Measurements from ENCODE around the gene RGS12.

RGS12 gene

DNA sequence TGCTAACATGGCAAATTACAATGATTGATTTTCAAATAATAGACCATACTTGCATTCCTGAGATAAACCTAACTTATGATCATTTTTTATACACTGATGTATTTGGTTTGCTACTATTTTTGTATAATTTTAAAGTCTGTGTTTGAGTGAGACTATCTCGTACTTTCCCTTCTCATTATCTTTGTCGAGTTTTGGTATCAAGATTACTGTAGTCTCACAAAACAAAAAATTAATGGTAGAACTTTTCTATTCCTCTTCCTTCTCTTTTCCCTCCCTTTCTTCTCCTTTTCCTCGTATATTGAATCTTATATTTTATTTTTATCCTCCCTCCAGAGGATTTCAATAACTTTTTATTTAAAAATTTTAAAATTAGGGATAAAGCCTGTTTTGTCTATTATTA lies 41.5 kb downstream of the RGS12 start:
- DNase-seq = no peak

DNA sequence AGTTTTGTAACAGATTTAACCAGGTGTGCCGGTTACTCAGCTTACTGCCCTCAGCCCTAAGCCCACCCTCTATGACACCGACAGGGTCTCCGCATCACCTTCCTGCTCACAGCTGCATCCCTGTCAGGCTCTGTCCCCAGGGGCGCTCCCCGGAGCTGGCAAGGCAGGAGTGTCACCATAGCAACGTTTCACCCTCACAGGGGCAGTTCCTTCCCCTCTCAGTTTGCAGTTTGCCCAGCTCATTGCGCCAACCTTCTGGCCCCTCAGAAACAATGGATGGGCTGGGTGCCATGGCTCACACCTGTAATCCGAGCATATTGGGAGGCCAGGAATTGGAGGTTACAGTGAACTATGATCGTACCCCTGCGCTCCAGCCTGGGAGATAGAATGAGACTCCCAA lies 42.6 kb downstream of the RGS12 start:
- DNase-seq = no peak

DNA sequence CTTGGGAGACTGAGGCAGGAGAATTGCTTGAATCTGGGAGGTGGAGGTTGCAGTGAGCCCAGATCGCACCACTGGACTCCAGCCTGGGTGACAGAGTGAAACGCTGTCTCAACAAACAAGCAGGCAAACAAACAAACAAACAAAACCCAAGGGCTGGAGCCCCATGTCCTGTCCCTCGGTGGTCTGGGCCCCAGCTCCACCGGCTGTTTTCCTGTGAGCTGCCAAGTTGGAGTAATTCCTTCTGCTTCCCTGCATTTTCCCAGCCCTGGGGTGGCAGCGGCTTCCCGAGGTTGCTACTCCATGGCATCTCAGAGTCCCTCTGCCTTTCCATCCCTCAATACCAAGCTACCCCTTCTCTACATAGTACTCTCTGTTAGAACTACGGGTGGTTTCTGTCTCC lies 43.2 kb downstream of the RGS12 start:
- no peak for DNase-seq

DNA sequence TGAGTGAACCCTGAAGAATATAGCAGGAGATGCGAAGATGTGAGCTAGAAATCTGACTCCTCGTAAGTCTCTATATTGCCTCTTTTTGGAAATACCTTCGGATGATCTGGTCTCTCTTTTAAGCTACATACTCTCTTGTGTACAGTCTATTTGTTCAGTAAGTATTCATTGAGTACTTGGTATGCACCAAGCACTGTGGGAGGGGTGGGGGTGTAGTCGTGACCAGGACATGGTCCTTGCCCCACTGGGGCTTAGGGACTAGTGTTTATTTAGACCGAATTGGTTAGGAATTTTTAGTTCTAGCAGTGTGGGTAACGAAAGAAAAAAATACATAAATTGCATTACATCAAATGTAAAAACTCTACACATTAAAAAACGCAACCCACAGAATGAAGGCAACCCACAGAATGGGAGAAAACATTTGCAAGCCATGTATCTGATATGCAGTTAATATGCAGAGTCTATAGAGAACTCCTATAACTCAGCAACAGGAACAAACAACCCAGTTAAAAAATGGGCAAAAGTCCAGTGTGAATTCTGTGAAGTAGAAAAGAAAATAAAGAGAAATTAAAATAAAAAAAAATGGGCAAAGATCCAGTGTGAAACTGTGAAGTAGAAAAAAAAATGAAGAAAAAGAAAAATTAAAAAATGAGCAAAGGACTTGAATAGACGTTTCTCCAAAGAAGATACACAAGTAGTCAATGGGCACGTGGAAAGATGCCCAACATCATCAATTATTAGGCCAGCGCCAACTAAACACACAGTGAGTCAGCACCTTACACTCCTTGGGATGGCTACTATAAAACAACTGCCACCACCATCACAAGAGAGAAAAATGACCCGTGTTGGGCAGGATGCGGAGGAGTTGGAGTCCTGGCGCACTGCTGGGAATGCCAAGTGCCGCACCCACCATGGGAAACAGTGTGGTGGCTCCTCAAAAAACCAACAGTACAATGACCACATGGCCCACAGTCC lies 43.8 kb downstream of the RGS12 start:
- no peak for DNase-seq

DNA sequence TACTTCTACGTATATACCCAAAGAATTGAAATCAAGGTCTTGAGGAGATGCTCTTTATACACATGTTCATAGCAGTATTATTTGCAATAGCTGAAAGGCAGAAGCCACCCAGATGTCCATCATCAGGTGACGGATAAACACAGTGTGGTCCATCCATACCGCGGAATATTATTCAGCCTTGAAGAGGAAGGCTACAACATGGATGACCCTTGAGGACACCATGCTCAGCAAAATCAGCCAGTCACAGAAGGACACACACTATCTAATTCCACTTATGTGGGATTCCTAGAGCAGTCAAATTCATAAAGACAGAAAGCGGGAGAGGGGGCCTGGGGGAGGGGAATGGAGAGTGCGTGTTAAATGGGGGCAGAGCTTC lies 44.5 kb downstream of the RGS12 start:
- no peak for DNase-seq

DNA sequence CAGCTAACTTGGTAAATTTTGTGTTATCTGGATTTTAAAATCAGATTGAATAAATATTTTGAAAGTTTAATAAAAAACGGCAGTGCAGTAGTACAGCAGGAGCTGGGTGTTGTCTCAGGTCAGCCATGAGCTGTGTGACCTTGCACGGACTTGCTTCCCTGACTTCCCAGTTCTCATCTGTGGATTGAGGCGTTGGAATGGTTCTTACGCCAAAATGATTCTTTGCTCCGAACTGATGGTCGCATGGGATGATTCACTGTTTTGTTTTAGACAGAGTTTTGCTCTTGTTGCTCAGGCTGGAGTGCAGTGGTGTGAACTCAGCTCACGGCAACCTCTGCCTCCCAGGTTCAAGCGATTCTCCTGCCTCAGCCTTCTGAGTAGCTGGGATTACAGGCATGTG lies 45.0 kb downstream of the RGS12 start:
- no peak for DNase-seq

DNA sequence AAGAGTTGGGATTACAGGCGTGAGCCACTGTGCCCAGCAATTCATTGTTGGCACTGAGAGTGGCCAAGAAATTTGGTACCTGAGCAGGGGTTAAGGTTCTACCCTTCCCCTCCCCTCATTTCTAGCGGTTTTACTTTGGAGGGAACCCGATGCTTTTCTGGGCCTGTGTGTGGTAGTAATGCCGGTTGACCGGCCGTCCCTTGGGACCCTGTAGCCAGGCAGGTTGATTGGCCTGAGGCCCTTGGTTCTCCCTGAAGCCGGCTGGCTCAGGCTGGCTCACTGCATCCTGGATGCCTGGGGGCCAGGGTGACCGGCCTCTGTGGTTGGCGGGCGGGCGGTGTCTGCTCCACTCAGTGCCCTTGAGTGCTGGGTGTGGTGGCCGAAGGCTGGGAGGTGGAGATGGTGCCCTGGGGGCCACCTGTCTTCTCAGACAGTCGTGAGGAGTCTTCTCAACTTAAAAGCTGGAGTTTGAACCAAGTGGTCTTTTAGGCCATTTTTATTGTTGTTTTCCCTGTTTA lies 45.6 kb downstream of the RGS12 start:
- DNase-seq = no peak

DNA sequence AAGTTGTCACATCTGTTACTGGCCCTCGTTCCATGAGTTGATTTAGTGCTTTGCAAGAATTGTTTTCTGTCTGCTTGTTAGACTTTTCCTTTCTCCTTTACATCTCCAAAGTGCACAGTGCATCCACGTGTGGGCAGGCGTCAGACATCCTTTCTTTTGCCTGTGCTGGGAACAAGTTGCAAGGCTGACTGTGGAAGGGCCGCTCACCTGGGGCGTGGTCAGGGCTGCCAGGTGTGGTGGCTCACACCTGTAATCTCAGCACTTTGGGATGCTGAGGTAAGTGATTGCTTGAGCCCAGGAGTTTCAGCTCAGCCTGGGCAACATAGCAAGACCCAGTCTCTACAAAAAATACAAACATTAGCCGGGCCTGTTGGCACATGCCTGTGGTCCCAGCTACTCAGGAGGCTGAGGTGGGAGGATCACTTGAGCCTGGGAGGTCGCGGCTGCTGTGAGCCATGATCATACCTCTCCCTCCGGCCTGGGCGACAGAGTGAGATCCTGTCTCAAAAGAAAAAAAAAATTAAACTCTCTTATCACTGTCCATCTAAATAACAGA lies 46.2 kb downstream of the RGS12 start:
- no peak for DNase-seq

DNA sequence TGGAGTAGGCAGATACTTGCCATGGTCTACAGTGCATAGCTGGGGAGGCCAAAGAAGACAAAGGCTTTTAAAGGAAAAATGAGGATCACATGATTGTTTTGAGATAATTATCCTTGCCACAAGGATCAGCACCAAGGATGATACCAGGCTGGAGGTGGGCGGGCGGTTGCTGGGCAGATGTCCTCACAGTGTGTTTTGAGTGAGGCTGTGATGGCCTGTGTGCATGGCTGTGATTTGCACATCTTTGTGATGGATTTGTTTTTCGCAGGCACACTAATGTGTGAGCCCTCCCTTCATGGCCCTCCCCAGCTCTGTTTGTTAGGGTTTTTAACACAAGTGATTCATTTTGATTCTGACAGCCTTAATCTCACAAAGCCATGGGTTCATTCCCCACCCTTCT lies 46.8 kb downstream of the RGS12 start:
- DNase-seq = no peak

DNA sequence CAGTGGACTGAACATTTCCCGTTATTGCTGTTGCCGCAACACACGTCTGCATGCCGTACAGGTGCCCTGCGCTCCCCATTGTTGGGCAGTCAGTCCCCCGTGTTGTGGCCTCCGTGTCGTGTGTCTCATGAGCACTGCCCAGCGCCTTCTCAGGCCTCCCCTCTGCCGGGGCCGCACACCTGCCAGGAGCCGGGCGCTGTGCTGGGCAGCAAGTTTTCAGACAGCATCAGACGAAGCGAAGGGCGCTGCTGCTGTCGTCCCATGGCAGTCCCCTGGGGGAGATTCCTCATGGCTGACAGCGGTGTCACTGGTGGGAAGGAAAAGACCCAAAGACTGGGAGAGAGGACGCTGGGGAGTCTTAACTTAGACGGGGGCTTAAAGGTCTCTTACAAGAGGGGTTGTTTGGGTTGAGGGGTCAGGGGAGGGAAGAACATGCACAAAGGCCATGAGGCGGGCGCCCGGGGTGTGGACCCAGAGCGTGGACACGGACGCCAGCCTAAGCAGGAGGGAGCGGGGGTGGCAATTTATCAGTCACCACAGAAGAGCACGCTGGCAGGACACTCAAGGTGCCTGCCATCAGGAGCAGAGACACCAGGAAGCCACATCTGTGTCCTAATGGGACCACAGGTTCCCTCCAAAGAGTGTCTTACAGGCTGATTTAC lies 47.3 kb downstream of the RGS12 start:
- no peak for DNase-seq

DNA sequence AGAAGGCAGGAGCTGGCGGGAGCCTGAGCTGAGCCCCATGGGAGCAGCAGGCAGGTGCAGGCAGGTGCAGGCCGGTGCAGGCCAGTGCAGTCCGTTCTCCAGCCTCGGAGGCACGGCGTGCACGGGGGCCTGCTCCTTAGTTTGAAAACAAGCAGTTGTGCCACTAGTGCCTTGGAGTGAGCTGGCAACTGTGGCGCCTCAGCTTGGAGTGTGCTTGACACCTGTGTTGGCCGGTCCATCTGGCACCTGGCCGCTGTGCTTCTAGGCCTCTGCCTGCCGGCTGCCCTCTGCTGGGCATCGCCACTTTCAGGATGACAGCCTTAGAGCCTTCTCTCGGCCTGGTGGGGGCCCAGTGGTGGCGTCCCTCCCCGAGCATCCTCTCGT lies 47.9 kb downstream of the RGS12 start:
- no peak for DNase-seq

DNA sequence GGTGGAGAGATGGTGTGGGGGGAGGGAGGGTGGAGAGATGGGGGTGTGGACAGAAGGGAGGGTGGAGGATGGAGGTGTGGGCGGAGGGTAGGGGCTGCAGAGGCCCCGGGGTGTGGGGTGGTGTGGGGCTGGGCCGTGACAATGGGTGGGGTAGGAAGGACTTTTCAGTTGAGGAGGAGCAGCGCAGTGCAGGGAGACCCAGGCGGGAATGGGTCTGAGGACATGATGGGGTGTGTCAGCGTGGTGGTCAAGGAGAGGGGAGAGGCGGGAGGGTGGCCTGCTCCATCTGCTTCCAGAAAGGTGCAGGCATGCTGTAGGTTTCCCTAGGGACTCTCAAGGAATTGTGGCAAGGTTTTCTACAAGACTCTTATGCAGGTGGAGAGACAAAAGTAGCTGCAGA lies 48.9 kb downstream of the RGS12 start:
- DNase-seq = no peak

DNA sequence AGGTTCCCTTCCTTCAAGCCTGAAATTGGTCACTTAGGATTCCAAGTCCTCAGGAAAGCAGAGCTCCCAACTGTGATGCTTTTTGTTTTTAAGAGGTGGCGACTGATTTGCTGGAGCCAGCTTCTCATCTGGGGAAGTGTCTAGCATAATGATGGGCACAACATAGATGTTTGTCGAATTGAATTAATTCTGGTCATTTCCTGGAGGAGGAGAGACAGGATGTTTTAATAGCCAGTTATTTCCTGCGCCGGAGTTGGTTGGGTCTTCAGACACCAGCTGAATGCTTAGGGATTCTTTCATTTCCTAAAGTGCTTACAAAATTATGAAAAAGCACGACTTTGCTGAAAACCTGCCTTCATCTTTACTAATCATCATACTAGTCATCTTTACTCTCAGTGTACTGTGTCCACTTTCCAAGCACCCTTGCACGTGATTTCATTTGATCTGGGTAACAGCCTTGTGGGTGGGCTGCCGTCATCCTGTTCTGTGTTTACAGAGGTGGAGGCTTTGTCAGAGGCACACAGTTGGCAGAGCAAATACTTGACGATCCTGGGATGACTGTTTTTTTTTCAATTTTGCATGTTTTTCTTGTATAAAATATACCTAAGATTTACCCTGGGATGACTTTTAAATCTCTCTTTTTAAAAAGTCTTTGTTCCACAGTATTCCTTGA lies 49.5 kb downstream of the RGS12 start:
- peak; percentile 80 for DNase-seq
